ENCODE measurements around the gene CETP.
"Not testable (repeated sequence)": the region's sequence is repeated elsewhere in the genome, so short reads cannot be mapped to it uniquely, and the experiment has no call there.

Gene CETP

GRCh38 chr16:56934599-56935145, 27.1 kb upstream of the CETP start:
- not testable (repeated sequence) for DNase-seq (ENCODE audit: low read depth in 2 of 2)

GRCh38 chr16:56935201-56935600, 26.5 kb upstream of the CETP start:
- no peak for DNase-seq (ENCODE audit: low read depth in 2 of 2)

- no peak for DNase-seq (ENCODE audit: low read depth in 2 of 2)
Observed at GRCh38 chr16:56936491-56936890, 25.3 kb upstream of the CETP start.

GRCh38 chr16:56936950-56937349, 24.8 kb upstream of the CETP start:
- no peak for DNase-seq (ENCODE audit: low read depth in 2 of 2)

GRCh38 chr16:56938664-56939513, 22.9 kb upstream of the CETP start:
- DNase-seq (ENCODE audit: low read depth in 2 of 2) = peak in 1 of 2 donors; percentile 38

- DNase-seq (ENCODE audit: low read depth in 2 of 2) = no peak
Observed at GRCh38 chr16:56939801-56940200, 21.9 kb upstream of the CETP start.

GRCh38 chr16:56941092-56941491, 20.7 kb upstream of the CETP start:
- no peak for DNase-seq (ENCODE audit: low read depth in 2 of 2)

- no peak for DNase-seq (ENCODE audit: low read depth in 2 of 2)
Observed at GRCh38 chr16:56941856-56942331, 19.9 kb upstream of the CETP start.

- no peak for DNase-seq (ENCODE audit: low read depth in 2 of 2)
Observed at GRCh38 chr16:56943761-56944375, 17.9 kb upstream of the CETP start.

- no peak for DNase-seq (ENCODE audit: low read depth in 2 of 2)
Observed at GRCh38 chr16:56944954-56945839, 16.6 kb upstream of the CETP start.

- DNase-seq (ENCODE audit: low read depth in 2 of 2) = no peak
Observed at GRCh38 chr16:56945847-56946527, 15.8 kb upstream of the CETP start.

- no peak for DNase-seq (ENCODE audit: low read depth in 2 of 2)
Observed at GRCh38 chr16:56946767-56947603, 14.8 kb upstream of the CETP start.

GRCh38 chr16:56947604-56947995, 14.2 kb upstream of the CETP start:
- DNase-seq (ENCODE audit: low read depth in 2 of 2) = no peak

GRCh38 chr16:56948234-56948633, 13.5 kb upstream of the CETP start:
- DNase-seq (ENCODE audit: low read depth in 2 of 2) = no peak

- no peak for DNase-seq (ENCODE audit: low read depth in 2 of 2)
Observed at GRCh38 chr16:56950051-56950450, 11.7 kb upstream of the CETP start.

GRCh38 chr16:56950455-56950854, 11.3 kb upstream of the CETP start:
- no peak for DNase-seq (ENCODE audit: low read depth in 2 of 2)

- peak; percentile 45 to 58 for DNase-seq (ENCODE audit: low read depth in 2 of 2)
Observed at GRCh38 chr16:56950881-56951771, 10.6 kb upstream of the CETP start.

- DNase-seq (ENCODE audit: low read depth in 2 of 2) = no peak
Observed at GRCh38 chr16:56953006-56953405, 8.7 kb upstream of the CETP start.

GRCh38 chr16:56956076-56956475, 5.7 kb upstream of the CETP start:
- no peak for DNase-seq (ENCODE audit: low read depth in 2 of 2)
